Keratinocyte (primary cell): ENCODE results near the gene TANK. TPM values are rescaled to one million over a fixed set of nuclear protein-coding genes. Genes with fewer than 3 reads are reported as not detected.

Experiments
- DNase-seq: peaks from one replicate; pipeline ENCODE4 v3.0.0-alpha.2; 2011; ENCODE audit warnings: low read depth, missing footprints, low spot score
- FAIRE-seq: peaks from 2 replicates; lab custom pipeline; 2011; peaks lifted over from hg19 to GRCh38; lab: Jason Lieb, UNC
- H2AFZ ChIP-seq: 2 replicates; pipeline ENCODE4 v1.6.0; 2012; ENCODE audit warnings: low read length, control low read depth, inconsistent platforms; ENCODE audit not compliant: control insufficient read depth
- H3K27ac ChIP-seq: 2 replicates; pipeline ENCODE4 v1.5.1; 2011; ENCODE audit warnings: low read length; ENCODE audit not compliant: control insufficient read depth, insufficient read depth
- H3K27me3 ChIP-seq: 3 replicates; pipeline ENCODE4 v1.6.0; 2011; ENCODE audit warnings: low read length; ENCODE audit not compliant: control insufficient read depth, insufficient read depth; ENCODE audit errors: extremely low read depth
- H3K36me3 ChIP-seq, 2 experiments: 2 replicates in 1 of 2; 3 replicates in 1 of 2; pipeline ENCODE4 v1.5.1; 2011; ENCODE audit warnings: low read length in 2 of 2, mild to moderate bottlenecking in 1 of 2; ENCODE audit not compliant: control insufficient read depth in 2 of 2, insufficient read depth in 2 of 2; ENCODE audit errors: extremely low read depth in 1 of 2
- H3K4me1 ChIP-seq: 3 replicates; pipeline ENCODE4 v1.5.1; 2011; ENCODE audit warnings: low read length; ENCODE audit not compliant: control insufficient read depth, insufficient read depth; ENCODE audit errors: extremely low read depth
- H3K4me2 ChIP-seq: 3 replicates; pipeline ENCODE4 v1.6.0; 2011; ENCODE audit warnings: low read depth, low read length; ENCODE audit not compliant: control insufficient read depth, insufficient read depth; ENCODE audit errors: extremely low read depth
- H3K4me3 ChIP-seq, 3 experiments: fragments of 200-600 bp in 1 of 3; sonication (generic) in 1 of 3; 2 replicates in 2 of 3; 3 replicates in 1 of 3; pipeline ENCODE4 v1.5.1; 2011 to 2016; ENCODE audit warnings: low read length in 3 of 3, mild to moderate bottlenecking in 3 of 3, control low read depth in 2 of 3, inconsistent platforms in 1 of 3, low read depth in 1 of 3, mixed read lengths in 1 of 3, mixed run types in 1 of 3, moderate library complexity in 1 of 3; ENCODE audit not compliant: control insufficient read depth in 2 of 3, insufficient read depth in 2 of 3; ENCODE audit errors: extremely low read depth in 1 of 3
- H3K79me2 ChIP-seq: 2 replicates; pipeline ENCODE4 v1.6.0; 2012; ENCODE audit warnings: low read length; ENCODE audit not compliant: control insufficient read depth, insufficient read depth
- H3K9ac ChIP-seq: 3 replicates; pipeline ENCODE4 v1.6.0; 2011; ENCODE audit warnings: low read length; ENCODE audit not compliant: control insufficient read depth, insufficient read depth; ENCODE audit errors: extremely low read depth
- H3K9me1 ChIP-seq: 3 replicates; pipeline ENCODE4 v1.6.0; 2011; ENCODE audit warnings: low read length; ENCODE audit not compliant: control insufficient read depth, insufficient read depth; ENCODE audit errors: extremely low read depth
- H3K9me3 ChIP-seq: 2 replicates; pipeline ENCODE4 v1.5.1; 2012; ENCODE audit warnings: low read depth, low read length; ENCODE audit not compliant: control insufficient read depth
- H4K20me1 ChIP-seq: 3 replicates; pipeline ENCODE4 v1.6.0; 2011; ENCODE audit warnings: low read length; ENCODE audit not compliant: control insufficient read depth, insufficient read depth; ENCODE audit errors: extremely low read depth
- CTCF ChIP-seq, 3 experiments: IDR thresholded peaks in 1 of 3; conservative IDR thresholded peaks in 1 of 3; optimal IDR thresholded peaks in 1 of 3; 2 replicates in 2 of 3; 3 replicates in 1 of 3; pipeline versions ENCODE3 to v1.5.1; 2011; ENCODE audit warnings: low read length in 3 of 3, mild to moderate bottlenecking in 3 of 3, moderate library complexity in 2 of 3, control low read depth in 1 of 3, inconsistent platforms in 1 of 3; ENCODE audit not compliant: insufficient read depth in 2 of 3; ENCODE audit errors: extremely low read depth in 1 of 3
- EZH2 ChIP-seq: IDR thresholded peaks from one replicate; pipeline ENCODE4 v1.6.1; 2012; ENCODE audit warnings: inconsistent platforms, mild to moderate bottlenecking, low read length, moderate library complexity
- dilution Hi-C: fragments of 300-500 bp; cut with MboI; formaldehyde crosslinking; loops from one replicate; pipeline ENCODE4 v1.7.0; 2020; ENCODE audit warnings: low sequenced_read_pairs; ENCODE audit not compliant: extremely low pct_ligation_motif_present
- polyA plus RNA-seq, 5 experiments: library from polyadenylated mRNA; depleted of rRNA in 3 of 5; stranded (reverse) in 3 of 5; stranded (forward) in 1 of 5; unstranded in 1 of 5; fragments of >200 nt; gene quantifications; 1 replicate in 1 of 5; 2 replicates in 3 of 5; 3 replicates in 1 of 5; pipeline versions ENCODE4 v1.2.1 to v1.2.3, GENCODE V29; 2011 to 2012; ENCODE audit warnings: missing spikeins in 2 of 5, low read depth in 1 of 5, low replicate concordance in 1 of 5

TANK gene
- polyA plus RNA-seq, 1 donor (not counting 4 experiments of a cell fraction or from before 2014, with no cell fraction given) = 47.2 TPM

- DNase-seq (no peak), FAIRE-seq (no peak)
- Histone ChIP-seq H3K27me3 (no peaks in the 10 kb centered on the region), H3K9me3 (no peaks in the 10 kb centered on the region), H2AFZ (peak overlapping the region; percentile 71), H3K9ac (no peak overlapping the region), H3K4me3 (peak overlapping the region in 2 of 3 experiments; percentile 50 to 55), H3K4me2 (peak overlapping the region; percentile 79), H3K4me1 (peaks cover 12% of the 10 kb centered on the region), H3K9me1 (no peaks in the 10 kb centered on the region), H3K36me3 (peaks cover 1 to 14% of the 10 kb centered on the region in 2 experiments), H3K79me2 (peaks cover 39% of the 10 kb centered on the region), H4K20me1 (no peaks in the 10 kb centered on the region), H3K27ac (peak overlapping the region; percentile 32)
- no peak for TF ChIP-seq CTCF (optimal IDR thresholded peaks at IDR 0.05 in 1 of 3, IDR thresholded peaks at IDR 0.05 in 1 of 3, conservative IDR thresholded peaks at IDR 0.05 in 1 of 3; ENCODE audit: extremely low read depth in 1 of 3, insufficient read depth in 2 of 3, low read length in 3 of 3)
- no peak for TF ChIP-seq EZH2
- dilution Hi-C loops = no loop called here
Measured at GRCh38 chr2:161159456-161160225, 587 bp upstream of the TANK start.

GRCh38 chr2:161161074-161161706 is 962 bp downstream of the TANK start:
- Histone ChIP-seq H3K9me1 (no peaks in the 10 kb centered on the region), H3K36me3 (peaks cover 1 to 19% of the 10 kb centered on the region in 2 experiments), H3K27ac (peak overlapping the region; percentile 98), H2AFZ (peak overlapping the region; percentile 83), H3K9ac (peak overlapping the region; percentile 99), H3K27me3 (no peaks in the 10 kb centered on the region), H3K4me3 (peak overlapping the region; percentile 61 to 95 (median 92)), H3K4me2 (peak overlapping the region; percentile 90), H3K9me3 (no peaks in the 10 kb centered on the region), H3K4me1 (peaks cover 27% of the 10 kb centered on the region), H3K79me2 (peaks cover 44% of the 10 kb centered on the region), H4K20me1 (no peaks in the 10 kb centered on the region)
- no peak for TF ChIP-seq EZH2
- TF ChIP-seq CTCF (optimal IDR thresholded peaks at IDR 0.05 in 1 of 3, IDR thresholded peaks at IDR 0.05 in 1 of 3, conservative IDR thresholded peaks at IDR 0.05 in 1 of 3; ENCODE audit: extremely low read depth in 1 of 3, insufficient read depth in 2 of 3, low read length in 3 of 3) = no peak
- dilution Hi-C loops = no loop called here
- DNase-seq (no peak), FAIRE-seq (peak; percentile 65)
